ENCODE data around the gene FBLN2. TPM values are rescaled to one million over a fixed set of nuclear protein-coding genes. Genes with fewer than 3 reads are reported as not detected.

The FBLN2 gene
- total RNA-seq, 1 donor: 54.6 TPM

DNA sequence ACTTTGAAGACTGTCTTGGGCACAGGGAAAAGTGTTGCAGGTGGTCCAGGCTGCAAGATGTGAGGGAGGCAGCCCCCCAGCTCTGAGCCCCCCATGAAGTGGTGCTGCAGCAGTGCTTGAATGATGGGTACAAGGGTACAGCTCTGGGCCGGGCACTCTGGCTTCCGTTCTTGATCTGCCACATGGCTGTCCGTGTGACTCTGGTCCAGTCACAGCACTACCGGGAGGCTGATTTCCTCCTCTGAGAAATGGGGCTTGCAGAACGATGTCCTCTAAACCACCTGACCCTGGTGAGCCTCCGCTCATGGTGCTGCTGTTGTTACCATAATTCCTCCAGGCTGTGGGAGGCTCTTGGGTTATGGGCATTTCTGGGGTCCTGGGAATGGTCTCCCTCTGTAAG is 75.1 kb downstream of the FBLN2 start:
- peak; percentile 56 for DNase-seq (ENCODE audit: insufficient read length, low spot score, missing footprints)
- Histone ChIP-seq H3K79me2 (ENCODE audit: insufficient read depth, low read length) (no peaks in the 10 kb centered on the region), H3K27ac (ENCODE audit: low read depth, low read length) (no peak overlapping the region), H4K20me1 (ENCODE audit: insufficient read depth, low read length) (no peaks in the 10 kb centered on the region), H3K36me3 (ENCODE audit: insufficient read depth, low read length) (no peaks in the 10 kb centered on the region), H3K27me3 (ENCODE audit: insufficient read depth, low read length) (no peaks in the 10 kb centered on the region), H3K4me1 (ENCODE audit: insufficient read depth, low read length) (no peaks in the 10 kb centered on the region), H3K4me3 (ENCODE audit: insufficient read depth, low read length) (no peak overlapping the region), H3K9me3 (ENCODE audit: low read depth, low read length) (no peaks in the 10 kb centered on the region), H3K4me2 (ENCODE audit: insufficient read depth, low read length) (no peak overlapping the region), H2AFZ (ENCODE audit: low read length) (no peak overlapping the region)
- TF ChIP-seq, protein P1, sequence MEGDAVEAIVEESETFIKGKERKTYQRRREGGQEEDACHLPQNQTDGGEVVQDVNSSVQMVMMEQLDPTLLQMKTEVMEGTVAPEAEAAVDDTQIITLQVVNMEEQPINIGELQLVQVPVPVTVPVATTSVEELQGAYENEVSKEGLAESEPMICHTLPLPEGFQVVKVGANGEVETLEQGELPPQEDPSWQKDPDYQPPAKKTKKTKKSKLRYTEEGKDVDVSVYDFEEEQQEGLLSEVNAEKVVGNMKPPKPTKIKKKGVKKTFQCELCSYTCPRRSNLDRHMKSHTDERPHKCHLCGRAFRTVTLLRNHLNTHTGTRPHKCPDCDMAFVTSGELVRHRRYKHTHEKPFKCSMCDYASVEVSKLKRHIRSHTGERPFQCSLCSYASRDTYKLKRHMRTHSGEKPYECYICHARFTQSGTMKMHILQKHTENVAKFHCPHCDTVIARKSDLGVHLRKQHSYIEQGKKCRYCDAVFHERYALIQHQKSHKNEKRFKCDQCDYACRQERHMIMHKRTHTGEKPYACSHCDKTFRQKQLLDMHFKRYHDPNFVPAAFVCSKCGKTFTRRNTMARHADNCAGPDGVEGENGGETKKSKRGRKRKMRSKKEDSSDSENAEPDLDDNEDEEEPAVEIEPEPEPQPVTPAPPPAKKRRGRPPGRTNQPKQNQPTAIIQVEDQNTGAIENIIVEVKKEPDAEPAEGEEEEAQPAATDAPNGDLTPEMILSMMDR (IDR thresholded peaks at IDR 0.05; ENCODE audit: extremely low read depth, low read depth, low read length): no peak

GRCh38 chr3:13624671-13625125 is 75.8 kb downstream of the FBLN2 start:
- no peaks in the 10 kb centered on the region for H3K4me1 ChIP-seq (ENCODE audit: insufficient read depth, low read length)
- no peak overlapping the region for H3K4me2 ChIP-seq (ENCODE audit: insufficient read depth, low read length)
- no peak overlapping the region for H3K4me3 ChIP-seq (ENCODE audit: insufficient read depth, low read length)
- H2AFZ ChIP-seq (ENCODE audit: low read length): no peak overlapping the region
- no peaks in the 10 kb centered on the region for H3K27me3 ChIP-seq (ENCODE audit: insufficient read depth, low read length)
- no peak for DNase-seq (ENCODE audit: insufficient read length, low spot score, missing footprints)
- H3K9me3 ChIP-seq (ENCODE audit: low read depth, low read length): no peaks in the 10 kb centered on the region
- H3K27ac ChIP-seq (ENCODE audit: low read depth, low read length): no peak overlapping the region
- no peaks in the 10 kb centered on the region for H4K20me1 ChIP-seq (ENCODE audit: insufficient read depth, low read length)
- TF ChIP-seq, protein P1 (IDR thresholded peaks at IDR 0.05; ENCODE audit: extremely low read depth, low read depth, low read length): no peak
- no peaks in the 10 kb centered on the region for H3K79me2 ChIP-seq (ENCODE audit: insufficient read depth, low read length)
- H3K36me3 ChIP-seq (ENCODE audit: insufficient read depth, low read length): no peaks in the 10 kb centered on the region

- no peaks in the 10 kb centered on the region for H3K79me2 ChIP-seq (ENCODE audit: insufficient read depth, low read length)
- peak; percentile 75 for DNase-seq (ENCODE audit: insufficient read length, low spot score, missing footprints)
- H2AFZ ChIP-seq (ENCODE audit: low read length): no peak overlapping the region
- no peak overlapping the region for H3K27ac ChIP-seq (ENCODE audit: low read depth, low read length)
- H3K4me1 ChIP-seq (ENCODE audit: insufficient read depth, low read length): no peaks in the 10 kb centered on the region
- H3K4me2 ChIP-seq (ENCODE audit: insufficient read depth, low read length): no peak overlapping the region
- no peaks in the 10 kb centered on the region for H3K9me3 ChIP-seq (ENCODE audit: low read depth, low read length)
- TF ChIP-seq, protein P1 (IDR thresholded peaks at IDR 0.05; ENCODE audit: extremely low read depth, low read depth, low read length): no peak
- no peaks in the 10 kb centered on the region for H3K36me3 ChIP-seq (ENCODE audit: insufficient read depth, low read length)
- no peak overlapping the region for H3K4me3 ChIP-seq (ENCODE audit: insufficient read depth, low read length)
- no peaks in the 10 kb centered on the region for H4K20me1 ChIP-seq (ENCODE audit: insufficient read depth, low read length)
- H3K27me3 ChIP-seq (ENCODE audit: insufficient read depth, low read length): no peaks in the 10 kb centered on the region
Measured at GRCh38 chr3:13626396-13626795, 77.5 kb downstream of the FBLN2 start.

DNA sequence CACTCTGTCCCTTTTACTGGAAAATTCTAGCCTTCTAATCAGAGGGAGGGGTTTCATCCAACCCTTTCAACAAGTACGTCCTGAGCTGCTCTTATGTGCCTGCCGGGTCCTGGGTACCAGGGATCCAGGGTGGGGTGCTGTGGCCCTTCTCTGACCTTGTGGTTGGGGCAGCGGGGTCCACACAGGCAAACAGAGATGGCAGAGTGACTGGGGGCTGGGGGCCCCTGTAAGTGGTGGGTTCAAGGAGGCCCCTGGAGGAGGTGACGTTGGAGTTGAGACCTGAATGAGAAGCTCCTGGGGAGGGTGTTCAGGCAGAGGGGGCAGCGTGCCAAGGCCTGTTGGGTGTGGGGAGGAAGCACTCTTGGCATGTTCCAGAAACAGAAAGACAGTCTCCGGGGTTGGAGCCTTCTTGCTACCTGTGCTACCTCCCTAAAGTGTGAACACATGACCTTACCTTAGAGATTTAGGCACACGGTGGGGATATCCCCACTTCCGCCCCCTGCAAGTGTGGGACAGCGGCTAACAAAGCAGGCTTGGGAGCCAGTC is 78.1 kb downstream of the FBLN2 start:
- no peak overlapping the region for H3K4me2 ChIP-seq (ENCODE audit: insufficient read depth, low read length)
- no peak overlapping the region for H2AFZ ChIP-seq (ENCODE audit: low read length)
- no peaks in the 10 kb centered on the region for H3K36me3 ChIP-seq (ENCODE audit: insufficient read depth, low read length)
- DNase-seq (ENCODE audit: insufficient read length, low spot score, missing footprints): peak; percentile 23
- H3K4me3 ChIP-seq (ENCODE audit: insufficient read depth, low read length): no peak overlapping the region
- H3K9me3 ChIP-seq (ENCODE audit: low read depth, low read length): no peaks in the 10 kb centered on the region
- no peaks in the 10 kb centered on the region for H3K27me3 ChIP-seq (ENCODE audit: insufficient read depth, low read length)
- no peaks in the 10 kb centered on the region for H3K79me2 ChIP-seq (ENCODE audit: insufficient read depth, low read length)
- H4K20me1 ChIP-seq (ENCODE audit: insufficient read depth, low read length): no peaks in the 10 kb centered on the region
- no peak overlapping the region for H3K27ac ChIP-seq (ENCODE audit: low read depth, low read length)
- no peaks in the 10 kb centered on the region for H3K4me1 ChIP-seq (ENCODE audit: insufficient read depth, low read length)
- TF ChIP-seq, protein P1 (IDR thresholded peaks at IDR 0.05; ENCODE audit: extremely low read depth, low read depth, low read length): no peak

Data from osteoblast (primary cell).